ENCODE measurements around the gene EEA1.

EEA1 gene

DNA sequence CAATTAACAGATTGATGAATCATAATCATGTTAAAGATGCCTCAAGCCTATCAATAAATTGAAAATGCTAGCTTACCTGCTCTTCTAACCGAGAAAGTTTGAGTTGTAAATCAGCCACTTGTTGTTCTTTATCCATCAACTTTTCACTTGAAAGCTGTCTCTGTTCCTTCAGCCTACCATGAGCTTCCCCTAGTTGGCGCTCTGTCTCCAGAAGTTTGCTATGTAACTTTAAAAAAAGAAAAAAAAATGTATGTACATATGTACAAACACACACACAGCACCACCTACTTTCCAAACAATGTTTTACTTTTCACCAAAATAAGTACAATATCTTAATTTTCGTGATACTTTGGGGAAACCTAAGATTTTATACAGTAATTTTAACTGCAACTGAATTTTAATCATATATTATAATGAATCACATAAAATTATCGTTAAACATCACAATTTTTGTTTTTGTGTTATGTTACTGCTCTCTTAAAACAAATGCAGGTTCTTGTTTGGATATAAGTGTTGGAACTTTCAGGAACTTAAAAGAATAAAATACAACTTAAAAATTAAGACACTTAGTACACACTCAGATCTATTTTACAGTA is 101.2 kb downstream of the EEA1 start:
- TF ChIP-seq, protein P1, sequence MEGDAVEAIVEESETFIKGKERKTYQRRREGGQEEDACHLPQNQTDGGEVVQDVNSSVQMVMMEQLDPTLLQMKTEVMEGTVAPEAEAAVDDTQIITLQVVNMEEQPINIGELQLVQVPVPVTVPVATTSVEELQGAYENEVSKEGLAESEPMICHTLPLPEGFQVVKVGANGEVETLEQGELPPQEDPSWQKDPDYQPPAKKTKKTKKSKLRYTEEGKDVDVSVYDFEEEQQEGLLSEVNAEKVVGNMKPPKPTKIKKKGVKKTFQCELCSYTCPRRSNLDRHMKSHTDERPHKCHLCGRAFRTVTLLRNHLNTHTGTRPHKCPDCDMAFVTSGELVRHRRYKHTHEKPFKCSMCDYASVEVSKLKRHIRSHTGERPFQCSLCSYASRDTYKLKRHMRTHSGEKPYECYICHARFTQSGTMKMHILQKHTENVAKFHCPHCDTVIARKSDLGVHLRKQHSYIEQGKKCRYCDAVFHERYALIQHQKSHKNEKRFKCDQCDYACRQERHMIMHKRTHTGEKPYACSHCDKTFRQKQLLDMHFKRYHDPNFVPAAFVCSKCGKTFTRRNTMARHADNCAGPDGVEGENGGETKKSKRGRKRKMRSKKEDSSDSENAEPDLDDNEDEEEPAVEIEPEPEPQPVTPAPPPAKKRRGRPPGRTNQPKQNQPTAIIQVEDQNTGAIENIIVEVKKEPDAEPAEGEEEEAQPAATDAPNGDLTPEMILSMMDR (IDR thresholded peaks at IDR 0.05; ENCODE audit: unreplicated experiment in 3 of 3), result peak; percentile 61 to 68 (median 65)
- H3K36me3 Mint-ChIP-seq (ENCODE audit: low read depth), result peaks cover 19% of the 10 kb centered on the region
- H3K4me1 Mint-ChIP-seq, result no peaks in the 10 kb centered on the region
- no peaks in the 10 kb centered on the region for H3K9me3 Mint-ChIP-seq
- no peak overlapping the region for H3K4me3 Mint-ChIP-seq
- H3K27ac Mint-ChIP-seq, result no peak overlapping the region
- no peaks in the 10 kb centered on the region for H3K27me3 Mint-ChIP-seq (ENCODE audit: low read depth)

DNA sequence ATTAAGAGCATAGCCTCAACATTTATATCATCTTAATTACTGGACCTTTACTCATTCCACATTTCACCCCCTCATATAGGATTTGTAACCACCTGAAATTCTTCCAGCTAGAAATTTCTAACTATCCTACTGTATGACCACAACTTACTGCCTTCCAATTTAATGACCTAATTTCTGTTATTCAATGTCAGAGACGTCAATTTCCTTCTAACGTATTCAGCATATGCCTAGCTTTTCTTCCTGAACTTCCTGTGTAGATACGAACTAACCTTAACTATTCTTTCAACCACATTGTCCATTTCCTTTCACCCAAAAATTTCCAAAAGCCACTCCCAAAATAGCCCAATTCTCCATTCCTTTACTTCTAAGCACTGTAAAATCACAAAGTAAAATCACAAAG is 108.0 kb downstream of the EEA1 start:
- H3K4me3 Mint-ChIP-seq, result no peak overlapping the region
- no peak overlapping the region for H3K27ac Mint-ChIP-seq
- H3K4me1 Mint-ChIP-seq, result no peaks in the 10 kb centered on the region
- TF ChIP-seq, protein P1 (IDR thresholded peaks at IDR 0.05; ENCODE audit: unreplicated experiment in 3 of 3), result no peak
- H3K9me3 Mint-ChIP-seq, result no peaks in the 10 kb centered on the region
- peaks cover 15% of the 10 kb centered on the region for H3K36me3 Mint-ChIP-seq (ENCODE audit: low read depth)
- no peaks in the 10 kb centered on the region for H3K27me3 Mint-ChIP-seq (ENCODE audit: low read depth)

DNA sequence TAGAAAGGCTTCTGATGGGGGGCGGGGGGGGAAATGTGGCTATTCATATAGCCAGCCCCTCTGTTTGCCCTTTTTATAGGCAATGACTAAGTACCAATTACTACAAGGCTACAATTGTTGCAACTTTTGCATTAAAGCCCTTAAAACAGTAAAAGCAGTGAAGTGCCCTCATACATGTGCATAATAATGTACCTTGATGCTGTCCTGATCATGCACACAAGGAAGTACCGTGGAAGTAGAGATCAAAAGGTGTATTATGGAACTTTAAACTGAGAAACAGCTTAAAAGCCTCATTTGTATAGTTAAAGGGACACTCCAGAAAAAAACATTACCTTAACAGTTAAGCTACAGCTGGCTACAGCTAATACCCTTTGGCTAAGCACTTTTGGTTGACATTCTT is 114.5 kb downstream of the EEA1 start:
- no peaks in the 10 kb centered on the region for H3K4me1 Mint-ChIP-seq
- H3K27me3 Mint-ChIP-seq (ENCODE audit: low read depth), result no peaks in the 10 kb centered on the region
- peaks cover 33% of the 10 kb centered on the region for H3K36me3 Mint-ChIP-seq (ENCODE audit: low read depth)
- TF ChIP-seq, protein P1 (IDR thresholded peaks at IDR 0.05; ENCODE audit: unreplicated experiment in 3 of 3), result no peak
- no peak overlapping the region for H3K27ac Mint-ChIP-seq
- H3K4me3 Mint-ChIP-seq, result no peak overlapping the region
- no peaks in the 10 kb centered on the region for H3K9me3 Mint-ChIP-seq

DNA sequence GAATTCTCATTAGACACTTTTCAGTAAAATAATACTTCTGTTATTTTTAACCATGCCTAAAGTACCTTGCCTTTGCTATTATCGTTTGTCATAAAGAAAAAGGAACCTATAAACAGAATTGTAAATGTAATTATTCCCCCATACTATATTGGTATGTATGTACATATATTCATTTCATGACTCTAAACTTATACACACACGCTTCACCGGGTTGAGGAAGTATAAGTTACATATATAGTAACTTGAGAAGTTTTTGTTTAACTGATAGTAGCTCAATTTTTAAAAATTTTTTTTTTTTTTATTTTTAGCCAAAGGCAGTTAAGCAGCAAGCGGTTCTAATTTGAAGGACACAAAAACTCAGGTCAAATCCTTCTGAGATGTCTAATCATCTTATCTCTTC is 118.7 kb downstream of the EEA1 start:
- Mint-ChIP-seq H3K4me3 (no peak overlapping the region), H3K27ac (no peak overlapping the region), H3K27me3 (ENCODE audit: low read depth) (no peaks in the 10 kb centered on the region), H3K9me3 (peaks cover 5% of the 10 kb centered on the region), H3K36me3 (ENCODE audit: low read depth) (peaks cover 46% of the 10 kb centered on the region), H3K4me1 (no peaks in the 10 kb centered on the region)
- TF ChIP-seq, protein P1 (IDR thresholded peaks at IDR 0.05; ENCODE audit: unreplicated experiment in 3 of 3), result no peak

DNA sequence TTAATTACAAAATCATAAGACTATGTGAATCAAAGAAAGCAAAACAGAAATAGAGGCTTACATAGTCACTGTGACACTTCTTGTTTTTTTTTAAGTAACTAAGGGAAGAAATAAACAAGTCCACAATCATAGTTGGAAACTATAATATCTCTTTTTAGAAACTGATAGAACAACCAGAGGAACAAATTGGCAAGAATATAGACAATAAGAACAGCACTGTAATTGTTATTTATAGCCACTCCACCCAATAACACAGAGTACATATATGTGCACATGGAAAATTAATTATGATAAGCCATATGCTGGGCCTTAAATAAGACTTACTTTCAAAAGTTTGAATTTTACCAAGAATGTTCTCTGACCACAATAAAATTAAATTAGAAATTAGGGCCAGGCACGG is 125.2 kb downstream of the EEA1 start:
- H3K4me1 Mint-ChIP-seq, result no peaks in the 10 kb centered on the region
- H3K4me3 Mint-ChIP-seq, result no peak overlapping the region
- H3K27me3 Mint-ChIP-seq (ENCODE audit: low read depth), result no peaks in the 10 kb centered on the region
- H3K9me3 Mint-ChIP-seq, result peaks cover 5% of the 10 kb centered on the region
- TF ChIP-seq, protein P1 (IDR thresholded peaks at IDR 0.05; ENCODE audit: unreplicated experiment in 3 of 3), result no peak
- peaks cover 54% of the 10 kb centered on the region for H3K36me3 Mint-ChIP-seq (ENCODE audit: low read depth)
- H3K27ac Mint-ChIP-seq, result no peak overlapping the region

DNA sequence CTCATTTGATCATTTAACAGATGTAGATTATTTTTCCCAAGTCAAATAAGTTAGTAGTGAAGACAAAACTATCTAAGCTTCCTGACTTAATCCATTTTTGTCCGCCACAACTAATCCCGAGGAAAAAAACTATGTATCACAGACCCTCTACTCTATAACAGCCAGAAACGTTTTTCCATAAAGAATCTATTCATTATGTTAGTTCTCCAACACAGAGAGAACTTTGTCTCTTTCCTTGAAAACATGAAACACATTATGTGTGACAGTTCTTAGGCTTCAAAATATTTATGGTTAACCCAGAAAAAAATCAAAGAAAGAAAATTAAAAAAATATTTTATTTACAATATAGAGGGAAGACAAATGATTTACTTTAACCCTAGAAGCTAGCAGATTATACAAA is 126.2 kb downstream of the EEA1 start:
- TF ChIP-seq, protein P1 (IDR thresholded peaks at IDR 0.05; ENCODE audit: unreplicated experiment in 3 of 3), result no peak
- Mint-ChIP-seq H3K36me3 (ENCODE audit: low read depth) (peaks cover 50% of the 10 kb centered on the region), H3K27me3 (ENCODE audit: low read depth) (no peaks in the 10 kb centered on the region), H3K4me1 (no peaks in the 10 kb centered on the region), H3K9me3 (peaks cover 5% of the 10 kb centered on the region), H3K27ac (no peak overlapping the region), H3K4me3 (no peak overlapping the region)

Measured in nephron (organoid).